Spleen (tissue), 7 donors: Measurements from ENCODE around the gene OTUD1.

ENCODE experiments used
- CTCF ChIP-seq, 11 experiments: fragments of 200-600 bp in 7 of 11; fragments of 450-650 bp in 4 of 11; sonication (generic) in 4 of 11; IDR thresholded peaks in 8 of 11; conservative IDR thresholded peaks in 3 of 11; 1 replicate in 7 of 11; 2 replicates in 4 of 11; pipeline versions ENCODE4 v1.4.0 to v1.8.0; 2016 to 2021; ENCODE audit warnings: antibody characterized with exemption in 11 of 11, inconsistent platforms in 4 of 11, mild to moderate bottlenecking in 1 of 11
- POLR2A ChIP-seq, 3 donors: fragments of 450-650 bp; IDR thresholded peaks; one replicate each; pipeline ENCODE4 v1.5.1; 2017; ENCODE audit warnings: antibody characterized with exemption in 3 of 3, mild to moderate bottlenecking in 1 of 3
- POLR2AphosphoS5 ChIP-seq, 3 donors: sonication (generic); formaldehyde crosslinking; IDR thresholded peaks; one replicate each; pipeline ENCODE4 v1.5.1; 2017; ENCODE audit warnings: antibody characterized with exemption in 3 of 3
- donor health status: DM: no; HTN: no; CAD: no; lungs with moderate emphysema.
- donor health status: DM: no; HTN: no; CAD: no.
- donor health status: DM: no; HTN: no; CAD: no.

DNA sequence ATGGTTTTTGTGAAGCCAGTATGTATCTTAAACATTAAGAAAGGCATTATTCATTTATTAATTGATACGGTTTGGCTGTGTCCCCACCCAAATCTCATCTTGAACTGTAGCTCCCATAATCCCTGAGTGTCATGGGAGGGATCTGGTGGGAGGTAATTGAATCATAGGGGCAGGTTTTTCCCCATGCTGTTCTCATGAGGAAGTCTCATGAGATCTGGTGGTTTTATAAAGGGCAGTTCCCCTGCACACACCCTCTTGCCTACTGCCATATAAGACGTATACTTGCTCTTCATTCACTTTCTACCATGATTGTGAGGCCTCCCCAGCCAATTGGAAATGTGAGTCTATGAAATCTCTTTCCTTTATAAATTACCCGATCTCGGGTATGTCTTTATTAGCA is 28.1 kb downstream of the OTUD1 start:
- TF ChIP-seq CTCF (IDR thresholded peaks at IDR 0.05 in 8 of 11, conservative IDR thresholded peaks at IDR 0.05 in 3 of 11) (no peak), POLR2AphosphoS5 (IDR thresholded peaks at IDR 0.05) (no peak), POLR2A (IDR thresholded peaks at IDR 0.05) (no peak)
